Endodermal cell (in vitro differentiated cells): ENCODE measurements around the gene EIPR1. TPM values are rescaled to one million over a fixed set of nuclear protein-coding genes. Genes with fewer than 3 reads are reported as not detected.
A peak's percentile ranks its signal among the peaks of the same experiment; 100 is the strongest.

Experiments
- DNase-seq: peaks from one replicate; pipeline ENCODE4 v3.0.0-alpha.2; 2017
- H3K27ac ChIP-seq: 2 replicates; pipeline ENCODE4 v1.5.1; 2013; ENCODE audit warnings: mild to moderate bottlenecking, low read depth, low read length, moderate library complexity
- H3K27me3 ChIP-seq: 2 replicates; pipeline ENCODE4 v1.6.1; 2013; ENCODE audit warnings: mild to moderate bottlenecking, low read length, moderate library complexity; ENCODE audit not compliant: insufficient read depth, control insufficient read depth, poor library complexity, severe bottlenecking
- H3K36me3 ChIP-seq: 2 replicates; pipeline ENCODE4 v1.7.0; 2013; ENCODE audit warnings: mild to moderate bottlenecking, low read length, moderate library complexity; ENCODE audit not compliant: control insufficient read depth, insufficient read depth
- H3K4me1 ChIP-seq: one replicate; pipeline ENCODE4 v1.7.0; 2013; ENCODE audit warnings: low read length; ENCODE audit not compliant: control insufficient read depth, insufficient read depth
- H3K4me3 ChIP-seq: 2 replicates; pipeline ENCODE4 v1.5.1; 2013; ENCODE audit warnings: mild to moderate bottlenecking, low read length, moderate library complexity
- H3K9ac ChIP-seq: 2 replicates; pipeline ENCODE4 v1.6.1; 2013; ENCODE audit warnings: mild to moderate bottlenecking, low read length, moderate library complexity; ENCODE audit not compliant: poor library complexity, severe bottlenecking; ENCODE audit errors: extremely low read depth
- H3K9me3 ChIP-seq: 2 replicates; pipeline ENCODE4 v1.6.1; 2013; ENCODE audit warnings: mild to moderate bottlenecking, low read length, moderate library complexity; ENCODE audit not compliant: control insufficient read depth
- H3K27ac Mint-ChIP-seq: 2 replicates; pipeline ENCODE4 v1.8.0; 2020; ENCODE audit warnings: mixed read lengths
- H3K27me3 Mint-ChIP-seq: 2 replicates; pipeline ENCODE4 v1.8.0; 2021; ENCODE audit warnings: mild to moderate bottlenecking, mixed read lengths; ENCODE audit not compliant: insufficient read depth
- H3K36me3 Mint-ChIP-seq: 2 replicates; pipeline ENCODE4 v1.8.0; 2020; ENCODE audit warnings: low read depth, mixed read lengths
- H3K4me1 Mint-ChIP-seq: 2 replicates; pipeline ENCODE4 v1.8.0; 2020; ENCODE audit warnings: mixed read lengths
- H3K4me3 Mint-ChIP-seq: 2 replicates; pipeline ENCODE4 v1.8.0; 2020; ENCODE audit warnings: mild to moderate bottlenecking, moderate library complexity, mixed read lengths
- H3K9me3 Mint-ChIP-seq: 2 replicates; pipeline ENCODE4 v1.8.0; 2020; ENCODE audit warnings: mild to moderate bottlenecking, mixed read lengths
- WGBS, 2 experiments: methylation state at CpG; one replicate each; pipeline versions ENCODE4 v1.1.5 to v1.1.7; 2013; ENCODE audit warnings: missing lambda C conversion rate in 2 of 2, mixed read lengths in 1 of 2; ENCODE audit not compliant: insufficient coverage in 1 of 2, insufficient read length in 1 of 2; 5-methylcytosine and 5-hydroxymethylcytosine counted together
- total RNA-seq, 2 donors: library from RNA; stranded (reverse); fragmentation: NEBNext Ultra II Directional in 1 of 2; extraction: Animal tissue kit (Norgen Biotek cat#: 25700) in 1 of 2; gene quantifications; 2 replicates in 1 of 2; 3 replicates in 1 of 2; pipeline ENCODE4 v1.2.1, GENCODE V29; 2021
- TF ChIP-seq, protein P1 (sequence below): fragments of 200-600 bp; sonication (generic); conservative IDR thresholded peaks from 2 replicates; pipeline ENCODE4 v1.5.0; 2021; ENCODE audit warnings: antibody characterized with exemption, mild to moderate bottlenecking

EIPR1 gene
- total RNA-seq, 2 donors from 2014 or later: 30.1 to 36.8 TPM

DNA sequence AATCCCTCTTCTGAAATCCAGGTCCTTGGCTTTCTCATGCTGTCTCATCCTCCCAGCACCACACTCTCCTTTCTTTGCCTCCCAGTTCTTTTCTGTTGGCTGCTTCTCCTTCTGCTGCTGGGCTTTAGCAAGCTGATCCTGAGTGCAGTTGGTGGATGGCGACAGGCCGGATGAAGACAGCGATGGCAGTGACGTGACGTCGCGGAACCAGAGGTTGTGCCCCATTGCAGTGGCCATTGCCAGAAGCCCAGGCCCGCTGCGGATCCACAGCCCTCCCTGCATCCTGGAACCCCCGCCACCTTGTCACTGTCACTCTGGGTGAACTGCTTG lies 75.2 kb downstream of the EIPR1 start:
- Histone ChIP-seq H3K4me1 (peaks cover 8% of the 10 kb centered on the region), H3K4me3 (no peak overlapping the region), H3K27ac (peak overlapping the region; percentile 97), H3K9me3 (no peaks in the 10 kb centered on the region), H3K36me3 (peaks cover 4% of the 10 kb centered on the region), H3K9ac (no peak overlapping the region), H3K27me3 (no peaks in the 10 kb centered on the region)
- Mint-ChIP-seq H3K27ac (peak overlapping the region; percentile 56), H3K36me3 (peaks cover 17% of the 10 kb centered on the region), H3K27me3 (no peaks in the 10 kb centered on the region), H3K4me3 (no peak overlapping the region), H3K4me1 (peaks cover 10% of the 10 kb centered on the region), H3K9me3 (no peaks in the 10 kb centered on the region)
- no peak for DNase-seq
- 96% methylated on average over 9 to 10 of the region's 10 CpGs for WGBS, 2 experiments
- TF ChIP-seq, protein P1, sequence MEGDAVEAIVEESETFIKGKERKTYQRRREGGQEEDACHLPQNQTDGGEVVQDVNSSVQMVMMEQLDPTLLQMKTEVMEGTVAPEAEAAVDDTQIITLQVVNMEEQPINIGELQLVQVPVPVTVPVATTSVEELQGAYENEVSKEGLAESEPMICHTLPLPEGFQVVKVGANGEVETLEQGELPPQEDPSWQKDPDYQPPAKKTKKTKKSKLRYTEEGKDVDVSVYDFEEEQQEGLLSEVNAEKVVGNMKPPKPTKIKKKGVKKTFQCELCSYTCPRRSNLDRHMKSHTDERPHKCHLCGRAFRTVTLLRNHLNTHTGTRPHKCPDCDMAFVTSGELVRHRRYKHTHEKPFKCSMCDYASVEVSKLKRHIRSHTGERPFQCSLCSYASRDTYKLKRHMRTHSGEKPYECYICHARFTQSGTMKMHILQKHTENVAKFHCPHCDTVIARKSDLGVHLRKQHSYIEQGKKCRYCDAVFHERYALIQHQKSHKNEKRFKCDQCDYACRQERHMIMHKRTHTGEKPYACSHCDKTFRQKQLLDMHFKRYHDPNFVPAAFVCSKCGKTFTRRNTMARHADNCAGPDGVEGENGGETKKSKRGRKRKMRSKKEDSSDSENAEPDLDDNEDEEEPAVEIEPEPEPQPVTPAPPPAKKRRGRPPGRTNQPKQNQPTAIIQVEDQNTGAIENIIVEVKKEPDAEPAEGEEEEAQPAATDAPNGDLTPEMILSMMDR: no peak

DNA sequence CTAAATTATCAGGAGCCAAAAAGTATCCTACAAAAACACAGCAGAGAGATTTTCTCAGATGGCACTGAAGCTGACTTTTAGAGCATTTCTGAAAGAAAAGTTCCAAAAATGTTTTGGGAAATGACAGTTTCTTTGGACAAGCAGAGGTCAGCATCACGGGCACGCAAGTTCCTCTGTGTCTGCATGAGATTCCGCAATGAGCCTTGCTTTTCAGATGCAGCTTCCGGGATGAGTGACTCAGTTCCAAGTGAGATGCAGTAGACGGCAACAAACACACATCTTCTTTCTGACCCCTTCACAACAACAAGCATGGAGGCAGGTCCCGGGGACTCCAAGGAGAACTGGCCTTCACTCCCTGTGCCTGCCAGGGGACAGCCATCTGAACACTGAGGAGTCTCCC lies 76.6 kb downstream of the EIPR1 start:
- WGBS, 2 experiments: 93 to 94% methylated on average over 5 to 6 of the region's 6 CpGs
- no peak for DNase-seq
- no peaks in the 10 kb centered on the region for H3K9me3 ChIP-seq
- Mint-ChIP-seq H3K9me3 (no peaks in the 10 kb centered on the region), H3K4me3 (no peak overlapping the region), H3K4me1 (peaks cover 10% of the 10 kb centered on the region), H3K36me3 (peaks cover 17% of the 10 kb centered on the region), H3K27ac (no peak overlapping the region), H3K27me3 (no peaks in the 10 kb centered on the region)
- TF ChIP-seq, protein P1: no peak
- no peak overlapping the region for H3K4me3 ChIP-seq
- no peaks in the 10 kb centered on the region for H3K27me3 ChIP-seq
- H3K27ac ChIP-seq: no peak overlapping the region
- H3K9ac ChIP-seq: no peak overlapping the region
- peaks cover 4% of the 10 kb centered on the region for H3K36me3 ChIP-seq
- H3K4me1 ChIP-seq: peaks cover 8% of the 10 kb centered on the region

GRCh38 chr2:3300224-3300995 lies 77.2 kb downstream of the EIPR1 start:
- Histone ChIP-seq H3K4me1 (peaks cover 8% of the 10 kb centered on the region), H3K36me3 (peaks cover 4% of the 10 kb centered on the region), H3K4me3 (no peak overlapping the region), H3K27ac (no peak overlapping the region), H3K9ac (no peak overlapping the region), H3K27me3 (no peaks in the 10 kb centered on the region), H3K9me3 (no peaks in the 10 kb centered on the region)
- Mint-ChIP-seq H3K4me1 (peaks cover 10% of the 10 kb centered on the region), H3K9me3 (no peaks in the 10 kb centered on the region), H3K36me3 (peaks cover 17% of the 10 kb centered on the region), H3K4me3 (no peak overlapping the region), H3K27ac (no peak overlapping the region), H3K27me3 (no peaks in the 10 kb centered on the region)
- no peak for DNase-seq
- TF ChIP-seq, protein P1: no peak
- WGBS, 2 experiments: 92% methylated on average over 11 to 14 of the region's 14 CpGs
